ENCODE results near the gene AURKA.
A peak's percentile ranks its signal among the peaks of the same experiment; 100 is the strongest.
"Not testable (repeated sequence)": the region's sequence is repeated elsewhere in the genome, so short reads cannot be mapped to it uniquely, and the experiment has no call there.

Gene AURKA

GRCh38 chr20:56359212-56360132 lies 32.5 kb downstream of the AURKA start:
- no peak for DNase-seq (ENCODE audit: low read depth in 2 of 2)

DNA sequence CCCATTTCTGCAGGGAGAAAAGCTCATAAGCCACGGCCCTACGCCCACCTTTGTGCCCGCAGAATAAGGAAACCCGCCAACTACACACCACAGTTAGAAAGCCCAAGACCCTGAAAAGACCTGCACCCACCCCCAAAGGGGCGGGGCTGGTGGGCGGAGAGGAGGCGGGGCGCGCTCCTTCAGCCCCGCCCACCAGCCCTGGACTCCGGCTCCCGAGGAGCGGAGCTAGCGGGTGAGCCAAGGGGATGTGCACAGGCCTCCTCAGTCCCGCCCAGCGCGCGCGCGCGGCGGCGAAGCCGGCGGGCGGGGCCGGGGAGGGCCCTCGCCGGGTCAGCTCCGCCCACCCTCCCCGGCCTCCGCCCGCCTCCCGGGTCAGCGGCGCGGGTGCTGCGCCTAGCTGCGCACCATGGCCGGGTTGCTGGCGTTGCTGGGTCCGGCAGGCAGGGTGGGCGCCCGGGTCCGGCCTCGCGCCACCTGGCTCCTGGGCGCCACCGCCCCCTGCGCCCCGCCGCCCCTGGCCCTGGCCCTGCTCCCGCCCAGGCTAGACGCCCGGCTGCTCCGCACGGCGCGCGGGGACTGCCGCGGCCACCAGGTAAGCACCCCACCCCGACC lies 33.3 kb downstream of the AURKA start, which contains the start of gene FAM210B:
Gene FAM210B, plus strand, starts transcription at position 375 of the 612 bp plus-strand sequence. Its CDS starts 32 bp downstream, at position 407.
- peak; percentile 77 to 78 for DNase-seq (ENCODE audit: low read depth in 2 of 2)

DNA sequence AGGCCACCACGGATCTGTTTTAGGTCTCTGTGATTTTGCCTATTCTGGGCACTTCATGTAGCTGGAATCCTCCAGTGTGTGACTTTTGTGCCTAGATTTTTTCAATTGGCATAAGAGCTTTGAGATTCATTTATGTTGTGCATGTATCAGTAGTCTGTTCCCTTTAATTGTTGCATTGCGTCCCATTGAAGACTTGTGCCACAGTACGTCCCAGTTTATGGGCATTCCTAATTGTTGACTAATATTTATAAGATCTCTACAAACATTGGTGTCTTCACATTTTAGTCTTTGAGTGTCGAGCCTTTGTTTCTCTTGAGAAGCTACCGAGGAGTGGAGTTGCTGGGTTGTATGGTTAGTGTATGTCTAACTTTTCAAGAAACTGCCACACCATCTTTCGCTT lies 33.9 kb downstream of the AURKA start:
- DNase-seq (ENCODE audit: low read depth in 2 of 2) = no peak

GRCh38 chr20:56353356-56353755 lies 38.7 kb downstream of the AURKA start:
- no peak for DNase-seq (ENCODE audit: low read depth in 2 of 2)

GRCh38 chr20:56352345-56353055 lies 39.5 kb downstream of the AURKA start:
- no peak for DNase-seq (ENCODE audit: low read depth in 2 of 2)

DNA sequence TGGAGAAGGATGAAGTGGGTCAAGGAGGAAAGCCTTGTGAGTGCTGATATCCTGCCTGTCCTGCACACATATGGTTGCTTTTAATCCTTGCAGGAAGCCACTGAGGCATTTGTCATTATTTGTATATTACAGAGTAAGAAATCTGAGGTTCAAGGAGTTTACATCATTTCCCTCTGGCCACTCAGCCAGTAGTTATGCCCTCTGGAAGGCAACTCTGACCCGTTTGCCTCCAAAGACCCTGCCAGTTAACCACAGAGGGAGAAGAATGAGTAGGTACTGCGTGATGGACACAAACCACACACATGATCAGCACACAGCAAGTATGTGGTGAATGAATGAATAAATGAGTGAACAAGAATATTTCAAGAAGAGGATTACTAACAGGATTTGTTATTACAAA lies 41.2 kb downstream of the AURKA start:
- DNase-seq (ENCODE audit: low read depth in 2 of 2) = no peak

DNA sequence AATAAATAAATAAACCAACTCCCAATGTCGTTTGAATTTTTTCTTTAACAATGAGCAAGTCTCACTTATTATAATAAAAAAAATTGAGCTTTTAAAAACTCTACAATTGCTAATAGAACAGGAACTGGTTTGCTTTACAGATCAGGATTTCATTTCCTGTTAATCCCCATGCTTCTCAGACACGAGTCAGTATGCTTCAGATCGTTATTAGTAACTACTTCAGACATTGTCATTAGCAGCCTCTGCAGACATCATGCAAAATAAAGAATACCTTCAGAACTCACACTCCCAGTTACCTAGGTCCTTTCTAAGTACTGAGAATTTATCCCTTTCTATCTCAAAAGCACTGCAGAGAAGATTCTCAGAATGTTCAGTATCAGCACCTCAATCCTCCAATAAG lies 43.3 kb downstream of the AURKA start:
- DNase-seq (ENCODE audit: low read depth in 2 of 2) = no peak

DNA sequence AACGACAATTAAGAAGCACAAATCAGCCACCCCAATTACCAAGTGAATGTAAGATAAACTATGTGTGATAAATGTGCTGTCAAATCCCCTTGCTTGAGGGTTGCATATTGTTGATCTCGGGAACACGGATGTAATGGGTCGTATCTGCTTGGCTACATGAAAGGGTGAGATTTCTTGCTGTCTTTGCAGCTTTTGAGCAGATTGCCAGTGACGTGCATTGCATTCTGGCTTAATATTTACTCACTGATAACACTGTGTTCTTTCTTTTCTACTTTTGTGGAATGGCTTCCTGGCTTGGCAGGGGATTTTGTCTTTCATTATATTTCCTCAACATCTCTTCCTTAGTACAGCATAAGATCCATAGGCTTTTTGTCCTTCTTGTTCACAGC lies 43.7 kb downstream of the AURKA start:
- DNase-seq (ENCODE audit: low read depth in 2 of 2) = no peak

DNA sequence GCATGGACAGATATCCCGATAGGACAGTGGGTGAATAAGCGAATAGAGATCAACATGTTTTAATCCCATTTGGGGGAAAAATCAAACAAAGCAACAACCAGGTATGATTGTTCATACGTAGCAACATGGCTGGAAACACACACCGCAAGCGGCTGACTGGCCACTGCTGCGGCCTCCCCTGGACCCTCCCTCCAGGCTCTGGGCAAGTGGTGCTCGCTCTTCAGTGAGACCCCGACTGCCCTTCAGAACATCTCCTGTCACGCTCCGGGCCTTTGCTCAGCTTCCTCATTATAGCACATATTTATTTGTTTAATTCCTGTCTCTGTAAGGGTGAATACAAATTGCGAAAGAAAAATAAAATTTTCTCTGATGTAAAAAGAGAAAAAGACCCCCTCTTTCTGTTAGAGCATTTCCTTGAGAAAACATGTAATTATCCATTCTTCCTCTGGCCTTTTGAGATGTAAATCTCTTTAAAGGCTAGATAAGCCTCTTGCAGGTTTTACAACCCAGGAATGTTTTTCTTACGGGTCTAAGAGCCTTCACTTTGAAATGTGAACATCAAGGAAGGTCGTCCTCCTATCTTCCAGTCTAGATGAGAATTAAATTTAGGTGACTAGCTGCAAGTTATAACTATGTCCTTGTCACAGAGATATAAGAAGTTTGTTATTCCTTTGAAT lies 44.2 kb downstream of the AURKA start:
- no peak for DNase-seq (ENCODE audit: low read depth in 2 of 2)

DNA sequence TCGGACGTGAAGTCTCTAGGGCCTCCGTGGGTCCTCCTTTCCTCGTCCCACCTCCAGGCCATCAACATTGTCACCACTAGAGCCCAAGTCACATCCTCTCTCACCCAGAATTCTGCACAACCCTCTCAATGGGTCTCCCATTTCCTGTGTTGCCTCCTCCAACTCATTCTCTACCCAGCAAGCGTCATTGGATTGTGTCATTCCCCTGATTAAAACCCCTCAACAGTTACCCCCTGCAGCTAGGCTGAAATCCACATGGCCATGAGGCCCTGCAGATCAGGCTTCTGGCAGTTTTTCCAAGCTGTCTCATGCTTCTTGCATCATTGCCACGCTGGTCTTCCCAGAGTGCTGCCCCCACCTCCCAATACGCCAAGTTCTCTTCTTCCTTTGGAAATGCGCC lies 46.1 kb downstream of the AURKA start:
- DNase-seq (ENCODE audit: low read depth in 2 of 2) = no peak

DNA sequence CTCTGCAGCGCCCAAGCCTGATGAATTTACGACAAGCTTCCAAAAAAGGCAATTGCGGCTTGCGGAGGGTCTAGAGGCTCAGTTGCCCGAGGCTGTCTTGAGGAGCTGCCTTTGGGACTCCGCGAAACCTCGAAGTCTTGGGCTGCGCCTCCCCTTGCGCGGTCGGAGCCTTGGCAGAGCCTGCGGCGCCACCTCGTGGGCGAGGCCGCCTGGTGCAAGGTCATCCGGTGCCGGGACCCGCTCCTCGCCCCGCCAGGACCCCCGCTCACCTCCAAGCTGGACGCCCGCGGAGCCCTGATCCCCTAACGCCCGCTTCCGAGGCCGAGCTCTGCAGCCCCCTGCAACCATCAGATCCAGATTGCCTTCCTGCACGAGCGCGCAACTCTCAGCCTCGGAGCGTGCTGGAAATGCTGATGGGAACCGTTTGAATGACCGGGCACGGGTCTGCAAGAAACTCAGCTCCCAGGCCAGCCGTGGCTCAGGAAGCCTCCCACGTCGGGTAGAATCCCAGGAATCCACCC lies 48.1 kb downstream of the AURKA start:
- DNase-seq (ENCODE audit: low read depth in 2 of 2) = peak; percentile 44 to 48

GRCh38 chr20:56342783-56343182 lies 49.2 kb downstream of the AURKA start:
- DNase-seq (ENCODE audit: low read depth in 2 of 2) = no peak

DNA sequence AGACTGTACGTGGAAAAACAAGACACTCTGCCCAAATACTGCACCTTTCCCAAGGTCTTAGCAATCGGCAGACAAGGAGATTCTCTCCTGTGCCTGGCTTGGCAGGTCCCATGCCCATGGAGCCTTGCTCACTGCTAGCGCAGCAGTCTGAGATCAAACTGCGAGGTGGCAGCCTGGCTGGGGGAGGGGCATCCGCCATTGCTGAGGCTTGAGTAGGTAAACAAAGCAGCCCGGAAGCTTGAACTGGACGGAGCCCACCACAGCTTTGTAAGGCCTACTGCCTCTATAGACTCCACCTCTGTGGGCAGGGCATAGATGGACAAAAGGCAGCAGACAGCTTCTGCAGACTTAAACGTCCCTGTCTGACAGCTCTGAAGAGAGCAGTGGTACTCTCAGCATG lies 55.3 kb downstream of the AURKA start:
- DNase-seq (ENCODE audit: low read depth in 2 of 2) = not testable (repeated sequence)

- no peak for DNase-seq (ENCODE audit: low read depth in 2 of 2)
Measured at GRCh38 chr20:56328861-56329260, 63.2 kb downstream of the AURKA start.

- DNase-seq (ENCODE audit: low read depth in 2 of 2) = no peak
Measured at GRCh38 chr20:56324806-56325205, 67.2 kb downstream of the AURKA start.

DNA sequence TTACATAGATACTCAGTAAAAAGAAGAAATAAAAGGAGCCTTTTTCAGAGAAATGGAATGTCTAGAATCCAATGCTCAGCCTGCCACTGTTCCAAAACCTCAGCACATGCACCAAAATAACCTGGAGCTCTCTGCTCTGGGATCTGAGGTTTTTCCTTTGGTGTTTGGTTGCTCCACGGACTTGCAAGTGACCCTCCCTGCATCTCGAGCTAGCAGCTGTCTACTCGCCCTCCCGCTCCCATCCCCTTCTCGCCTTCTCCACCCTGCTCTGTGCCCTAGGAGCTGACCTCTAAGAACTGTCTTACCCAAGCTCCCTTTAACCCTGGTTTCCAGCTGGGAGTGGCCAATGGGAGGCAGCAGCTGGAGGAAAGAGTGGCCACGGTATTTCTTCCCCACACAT lies 68.4 kb downstream of the AURKA start:
- no peak for DNase-seq (ENCODE audit: low read depth in 2 of 2)

- DNase-seq (ENCODE audit: low read depth in 2 of 2) = no peak
Measured at GRCh38 chr20:56323206-56323605, 68.8 kb downstream of the AURKA start.

GRCh38 chr20:56322681-56323080 lies 69.3 kb downstream of the AURKA start:
- DNase-seq (ENCODE audit: low read depth in 2 of 2) = no peak
